HG03460 (cell line): Measurements from ENCODE around the gene SPAG6.
"Not testable (repeated sequence)": the region's sequence is repeated elsewhere in the genome, so short reads cannot be mapped to it uniquely, and the experiment has no call there.

ENCODE experiments used
- ATAC-seq: cut with Tn5 transposase; IDR thresholded peaks from one replicate; pipeline ENCODE4 v1.9.1; 2021; ENCODE audit not compliant: unreplicated experiment

The SPAG6 gene

DNA sequence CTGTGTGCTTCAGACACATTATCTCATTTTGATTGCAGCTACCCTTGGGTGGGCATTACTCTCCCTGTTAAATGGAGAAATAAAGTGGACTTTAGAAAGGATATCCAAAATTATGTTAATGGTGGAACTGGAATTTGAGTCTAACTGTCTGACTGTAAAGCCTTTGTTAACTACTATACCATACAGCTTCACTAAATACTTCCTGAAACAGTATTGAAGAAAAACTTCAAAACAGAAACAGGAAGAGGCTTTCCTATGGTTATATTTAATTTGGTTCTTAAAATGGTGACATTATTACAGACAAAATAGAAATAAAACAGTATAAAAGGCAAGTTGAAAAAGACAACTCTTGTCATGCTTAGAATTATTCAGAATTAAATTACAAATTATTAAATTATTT lies 25.0 kb downstream of the SPAG6 start:
- no peak for ATAC-seq

- no peak for ATAC-seq
These were observed 27.0 kb downstream of the SPAG6 start for GRCh38 chr10:22372298-22372697.

DNA sequence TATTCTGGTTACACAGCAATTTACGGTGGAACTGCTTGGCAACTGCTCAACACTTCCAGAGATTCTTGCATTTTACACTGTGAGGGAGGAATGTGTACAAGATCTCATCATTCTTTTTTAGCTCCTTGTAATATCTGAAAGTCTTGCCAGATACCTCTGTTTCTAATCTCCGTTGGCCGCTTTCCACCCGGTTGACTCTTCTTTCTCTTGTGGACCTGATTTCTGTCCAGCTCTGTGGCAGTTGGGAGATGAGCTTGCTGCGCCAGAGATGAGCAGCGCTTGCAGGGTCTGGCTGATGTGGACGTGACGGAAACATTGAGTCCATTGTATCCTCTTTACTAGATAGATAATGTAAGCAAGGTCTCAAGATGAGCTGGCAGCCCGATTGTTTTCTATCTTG lies 27.6 kb downstream of the SPAG6 start:
- ATAC-seq = no peak

- no peak for ATAC-seq
These were observed 29.3 kb downstream of the SPAG6 start for GRCh38 chr10:22374489-22375126.

GRCh38 chr10:22379059-22379458 lies 33.8 kb downstream of the SPAG6 start:
- ATAC-seq = peak; percentile 54

DNA sequence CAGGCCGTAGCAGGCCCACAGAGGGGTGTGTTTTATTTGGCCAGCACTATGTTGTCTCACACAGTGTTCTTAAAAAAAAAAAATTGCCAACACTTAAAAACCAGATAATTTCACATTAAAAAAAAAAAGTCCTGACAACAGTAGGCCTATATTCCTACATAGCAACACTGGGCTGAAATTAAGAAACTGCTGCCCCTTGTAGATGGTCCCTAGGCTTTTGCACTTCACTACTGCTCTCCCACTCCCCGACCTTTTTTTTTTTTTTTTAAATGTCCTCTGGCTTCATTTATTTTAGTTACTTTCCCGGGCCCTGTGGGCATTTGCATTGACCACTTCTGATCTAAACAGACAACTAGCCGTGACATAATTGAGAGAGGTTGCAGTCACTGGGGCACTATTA lies 36.0 kb downstream of the SPAG6 start:
- no peak for ATAC-seq

DNA sequence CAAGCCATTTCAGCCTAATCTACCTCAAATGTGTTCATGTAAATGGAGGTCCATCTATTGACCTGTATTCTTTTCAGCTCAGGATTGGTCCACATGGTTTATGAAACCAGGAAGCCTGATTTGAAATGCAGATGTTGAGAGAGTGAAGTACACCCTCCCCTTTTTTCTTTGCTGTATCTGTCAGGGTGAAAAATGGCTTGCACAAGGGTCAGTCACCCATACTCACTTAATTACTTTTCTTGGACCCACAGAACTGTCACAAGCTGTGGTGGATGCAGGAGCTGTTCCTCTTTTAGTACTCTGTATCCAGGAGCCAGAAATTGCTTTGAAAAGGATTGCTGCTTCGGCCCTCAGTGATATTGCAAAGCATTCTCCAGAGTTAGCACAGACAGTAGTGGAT lies 41.2 kb downstream of the SPAG6 start:
- no peak for ATAC-seq

DNA sequence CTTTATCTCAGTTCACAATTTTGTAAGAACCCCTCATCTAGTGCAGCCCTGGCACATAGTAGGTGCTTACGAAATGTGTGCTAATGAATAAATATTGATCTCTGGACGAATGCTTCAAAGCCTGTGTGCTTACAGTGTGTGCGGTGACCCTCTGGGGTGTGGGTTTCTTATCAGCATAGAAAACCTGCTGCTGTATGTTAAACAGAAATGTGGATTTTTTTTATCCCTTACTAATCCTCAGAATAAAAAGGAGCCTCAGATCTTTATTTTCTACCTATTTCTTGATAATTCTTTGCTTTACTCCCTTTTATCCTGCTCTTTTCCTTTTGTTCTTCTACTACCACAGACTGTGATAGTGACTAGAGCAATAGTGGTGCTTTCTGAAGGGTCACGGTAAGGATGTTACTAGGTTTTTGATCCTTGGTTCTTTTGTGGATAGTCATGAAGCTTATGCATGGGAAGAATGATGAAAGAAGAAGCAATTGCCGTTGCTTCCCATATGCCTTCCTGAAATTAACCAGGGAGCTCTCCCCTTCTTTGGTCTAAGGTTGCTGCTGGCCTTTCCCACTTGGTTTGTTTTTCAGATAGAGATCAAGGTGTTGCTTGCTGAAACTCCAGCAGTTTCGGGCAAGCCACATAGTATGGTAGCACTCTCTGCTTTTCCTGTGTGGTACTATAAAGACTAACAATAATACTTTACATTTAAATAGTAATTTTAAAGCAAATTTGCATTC lies 44.7 kb downstream of the SPAG6 start:
- ATAC-seq = no peak

GRCh38 chr10:22391600-22391999 lies 46.3 kb downstream of the SPAG6 start:
- ATAC-seq = no peak

DNA sequence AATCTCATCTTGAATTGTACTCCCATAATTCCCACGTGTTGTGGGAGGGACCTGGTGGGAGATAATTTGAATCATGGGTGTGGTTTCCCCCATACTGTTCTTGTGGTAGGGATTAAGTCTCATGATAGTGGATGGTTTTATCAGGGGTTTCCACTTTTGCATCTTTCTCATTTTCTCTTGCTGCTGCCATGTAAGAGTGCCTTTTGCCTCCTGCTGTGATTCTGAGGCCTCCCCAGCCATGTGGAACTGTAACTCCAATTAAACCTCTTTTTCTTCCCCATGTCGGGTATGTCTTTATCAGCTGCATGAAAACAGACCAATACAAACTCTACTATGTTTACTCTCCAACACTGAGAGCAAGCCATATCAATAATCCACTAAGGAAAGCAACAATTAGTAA lies 50.9 kb downstream of the SPAG6 start:
- not testable (repeated sequence) for ATAC-seq

DNA sequence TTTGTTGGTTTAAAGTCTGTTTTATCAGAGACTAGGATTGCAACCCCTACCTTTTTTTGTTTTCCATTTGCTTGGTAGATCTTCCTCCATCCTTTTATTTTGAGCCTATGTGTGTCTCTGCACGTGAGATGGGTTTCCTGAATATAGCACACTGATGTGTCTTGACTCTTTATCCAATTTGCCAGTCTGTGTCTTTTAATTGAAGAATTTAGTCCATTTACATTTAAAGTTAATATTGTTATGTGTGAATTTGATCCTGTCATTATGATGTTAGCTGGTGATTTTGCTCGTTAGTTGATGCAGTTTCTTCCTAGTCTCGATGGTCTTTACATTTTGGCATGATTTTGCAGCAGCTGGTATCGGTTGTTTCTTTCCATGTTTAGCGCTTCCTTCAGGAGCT lies 61.6 kb downstream of the SPAG6 start:
- not testable (repeated sequence) for ATAC-seq

DNA sequence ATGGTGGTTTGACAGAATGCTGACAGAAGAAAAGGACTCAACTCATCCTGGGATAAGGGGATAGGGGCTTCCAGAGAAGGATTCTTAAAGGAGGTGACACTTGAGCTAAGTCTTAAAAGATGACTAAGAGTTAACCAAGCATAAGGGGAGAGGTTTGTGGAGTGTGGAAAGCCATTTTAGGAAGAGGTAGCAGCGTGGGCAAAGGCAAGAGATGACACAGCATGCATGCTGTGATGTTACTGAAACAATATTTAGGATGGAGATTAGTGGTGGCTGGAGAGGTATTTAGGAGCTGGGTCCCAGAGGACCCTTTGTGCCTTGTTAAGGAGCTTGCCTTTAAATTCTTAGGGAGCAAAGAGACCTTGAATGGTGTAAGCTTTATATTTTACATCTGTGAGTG lies 65.1 kb downstream of the SPAG6 start:
- no peak for ATAC-seq

DNA sequence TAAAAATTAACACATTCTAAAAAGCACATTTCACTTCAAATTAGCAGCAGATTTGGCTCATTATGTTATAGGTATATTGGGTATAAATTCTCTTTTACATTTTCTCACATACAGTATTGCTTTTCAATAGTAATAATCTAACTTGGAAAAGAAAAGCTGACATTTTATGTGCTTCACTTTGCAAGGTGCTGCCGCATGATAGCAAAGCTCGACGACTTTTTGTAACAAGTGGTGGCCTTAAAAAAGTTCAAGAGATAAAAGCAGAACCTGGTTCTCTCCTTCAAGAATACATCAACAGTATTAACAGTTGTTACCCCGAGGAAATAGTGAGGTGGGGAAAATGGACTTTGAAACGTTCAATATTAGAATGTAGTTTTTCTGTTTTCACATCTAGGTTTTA lies 65.5 kb downstream of the SPAG6 start:
- ATAC-seq = no peak

- no peak for ATAC-seq
These were observed 68.8 kb downstream of the SPAG6 start for GRCh38 chr10:22414146-22414545.

- no peak for ATAC-seq
These were observed 69.8 kb downstream of the SPAG6 start for GRCh38 chr10:22415072-22415471.

DNA sequence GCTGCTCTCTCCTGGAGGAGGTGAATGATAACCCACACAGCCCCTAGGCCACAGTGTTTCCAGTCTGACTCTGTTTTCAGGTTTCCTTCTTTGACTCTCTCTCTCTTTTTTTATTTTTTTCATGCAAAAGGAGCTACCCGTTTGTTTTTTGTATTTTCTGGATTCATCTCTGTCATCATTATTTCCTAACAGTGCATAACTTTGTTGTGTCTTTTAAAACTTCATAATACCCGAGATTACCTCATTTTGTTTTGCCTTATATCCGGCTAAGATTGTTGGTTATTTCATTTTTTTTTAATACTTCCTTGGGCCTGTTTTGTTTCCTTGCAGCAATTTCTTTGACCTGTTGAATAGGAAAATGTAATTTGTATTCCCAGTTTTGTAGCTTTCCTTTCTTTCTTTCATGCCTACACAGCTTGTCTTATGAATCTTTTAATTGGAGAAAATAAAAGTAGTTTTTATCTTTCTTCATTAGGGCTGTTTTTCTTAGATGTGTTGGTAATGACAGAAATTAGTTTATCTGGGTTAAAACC lies 72.5 kb downstream of the SPAG6 start:
- ATAC-seq = no peak

DNA sequence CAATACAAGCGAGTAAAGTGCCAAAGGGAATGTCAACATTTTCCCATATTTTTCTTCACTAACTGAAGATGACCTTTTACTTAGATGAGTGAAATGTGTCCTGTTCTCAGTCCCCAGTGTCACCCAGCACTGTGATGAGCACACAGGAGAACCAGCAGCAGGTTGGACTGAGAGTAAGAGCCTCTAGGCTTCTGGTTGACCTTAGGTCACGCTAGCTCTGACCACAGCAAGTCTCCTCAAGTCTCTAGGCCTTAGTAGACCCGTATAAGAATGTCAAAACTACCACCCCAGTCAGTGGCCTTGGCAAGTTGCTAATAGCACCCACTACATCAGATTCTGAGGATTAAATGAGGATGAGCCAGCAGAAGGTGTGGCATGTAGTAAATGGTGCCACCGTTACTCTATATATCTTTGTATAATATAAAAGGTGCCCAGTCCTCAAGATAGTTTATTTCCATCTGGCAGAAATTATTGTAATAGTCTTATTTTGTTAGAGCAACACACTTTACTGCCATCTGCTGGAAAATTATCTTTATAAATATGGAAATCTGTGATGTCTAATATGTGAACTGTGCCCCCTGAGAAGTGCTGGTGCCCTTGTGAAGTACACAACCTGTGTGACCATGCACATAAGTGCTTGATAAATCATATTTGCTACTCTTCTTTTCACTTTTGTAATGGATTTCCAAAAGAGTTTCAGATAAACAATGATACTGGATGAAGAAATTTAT lies 75.7 kb downstream of the SPAG6 start:
- no peak for ATAC-seq

DNA sequence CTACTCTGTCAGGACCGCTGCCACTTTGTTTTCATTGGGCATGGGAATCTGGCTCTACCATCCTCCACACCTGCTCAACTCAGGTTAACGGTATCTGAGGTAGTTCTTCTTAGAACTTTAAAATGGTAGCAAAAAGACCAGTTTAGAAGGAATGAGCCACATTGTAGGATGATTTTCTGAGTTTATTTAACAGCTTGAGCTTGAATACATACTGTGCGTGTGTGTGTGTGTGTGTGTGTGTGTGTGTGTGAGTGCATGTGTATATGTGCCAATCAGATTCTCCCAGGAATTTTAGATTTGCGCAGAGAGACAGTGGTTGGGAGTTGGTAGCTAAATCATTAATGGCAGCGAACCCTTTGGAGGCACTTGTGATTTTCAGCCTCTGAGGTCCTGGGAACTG lies 81.4 kb downstream of the SPAG6 start:
- ATAC-seq = no peak

GRCh38 chr10:22427101-22427500 lies 81.8 kb downstream of the SPAG6 start:
- no peak for ATAC-seq

DNA sequence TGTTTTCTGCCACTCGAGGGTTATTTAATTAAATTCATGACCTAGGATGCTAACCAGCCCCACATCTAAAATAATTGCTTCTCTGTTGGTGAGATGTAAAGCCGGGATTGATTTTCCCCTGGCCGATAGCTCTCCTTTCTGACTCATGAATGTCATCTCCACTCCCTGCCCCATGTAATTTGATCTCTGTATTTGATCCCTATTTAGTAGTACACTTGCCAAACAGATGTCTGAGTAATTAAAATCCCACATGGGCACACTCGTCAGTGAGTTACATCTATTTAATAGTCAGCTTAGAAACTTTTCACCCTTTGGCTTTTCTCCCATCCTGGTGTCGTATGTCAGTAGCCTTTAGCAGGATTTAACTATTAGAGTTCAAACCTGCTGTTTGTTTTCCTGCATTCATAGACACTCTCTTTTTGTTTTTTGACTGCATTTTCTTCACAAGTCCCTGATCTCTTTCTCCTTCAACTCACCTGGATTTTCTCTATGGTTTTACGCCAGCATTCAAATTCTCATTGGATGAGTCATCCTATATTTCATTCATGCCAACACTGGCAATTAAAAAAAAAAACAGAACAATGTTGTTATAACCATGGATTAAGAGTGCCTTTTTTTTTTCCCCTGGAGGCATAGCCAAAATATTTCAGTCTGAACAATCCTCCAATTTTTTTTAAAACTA lies 82.7 kb downstream of the SPAG6 start:
- no peak for ATAC-seq

- ATAC-seq = no peak
These were observed 83.8 kb downstream of the SPAG6 start for GRCh38 chr10:22429146-22429545.
